SKM-1 (cell line): ENCODE measurements around the gene ANAPC13.

Experiments
- DNase-seq: peaks from one replicate; lab custom pipeline; 2025; ENCODE audit not compliant: unreplicated experiment; lab: John Stamatoyannopoulos, UW

ANAPC13 gene

GRCh38 chr3:134485718-134486576 is at the start of gene ANAPC13, which contains the start of gene CEP63:
Gene ANAPC13, minus strand, starts transcription at chr3:134485985. Its CDS starts 3,081 bp downstream, at chr3:134482904.
Gene CEP63, plus strand, starts transcription at chr3:134486057. Its CDS starts 9,264 bp downstream, at chr3:134495321.
- DNase-seq: peak; percentile 98

GRCh38 chr3:134535186-134535970 is 49.6 kb upstream of the ANAPC13 start:
- no peak for DNase-seq

GRCh38 chr3:134533493-134533892 is 47.7 kb upstream of the ANAPC13 start:
- DNase-seq: no peak

- no peak for DNase-seq
Observed at GRCh38 chr3:134527538-134528186, 41.9 kb upstream of the ANAPC13 start.

- no peak for DNase-seq
Observed at GRCh38 chr3:134527037-134527436, 41.3 kb upstream of the ANAPC13 start.

- DNase-seq: no peak
Observed at GRCh38 chr3:134526319-134526718, 40.5 kb upstream of the ANAPC13 start.

GRCh38 chr3:134525293-134525692 is 39.5 kb upstream of the ANAPC13 start:
- DNase-seq: no peak

GRCh38 chr3:134522541-134522940 is 36.8 kb upstream of the ANAPC13 start:
- DNase-seq: no peak

- DNase-seq: no peak
Observed at GRCh38 chr3:134517791-134518190, 32.0 kb upstream of the ANAPC13 start.

- DNase-seq: no peak
Observed at GRCh38 chr3:134516905-134517304, 31.1 kb upstream of the ANAPC13 start.

- DNase-seq: no peak
Observed at GRCh38 chr3:134511500-134511899, 25.7 kb upstream of the ANAPC13 start.

- no peak for DNase-seq
Observed at GRCh38 chr3:134505485-134505884, 19.7 kb upstream of the ANAPC13 start.

- no peak for DNase-seq
Observed at GRCh38 chr3:134504132-134504531, 18.3 kb upstream of the ANAPC13 start.

- DNase-seq: no peak
Observed at GRCh38 chr3:134503266-134503665, 17.5 kb upstream of the ANAPC13 start.

- no peak for DNase-seq
Observed at GRCh38 chr3:134496471-134497071, 10.8 kb upstream of the ANAPC13 start.

- no peak for DNase-seq
Observed at GRCh38 chr3:134495980-134496379, 10.2 kb upstream of the ANAPC13 start.

GRCh38 chr3:134494495-134494894 is 8.7 kb upstream of the ANAPC13 start:
- DNase-seq: no peak

GRCh38 chr3:134487406-134487805 is 1.6 kb upstream of the ANAPC13 start:
- DNase-seq: no peak

GRCh38 chr3:134486577-134487041 is 824 bp upstream of the ANAPC13 start:
- no peak for DNase-seq

GRCh38 chr3:134485075-134485717 is 589 bp downstream of the ANAPC13 start:
- DNase-seq: no peak
